Epithelial cell of esophagus (primary cell): ENCODE data around the gene CDK1.
A peak's percentile ranks its signal among the peaks of the same experiment; 100 is the strongest.

Source experiments
- DNase-seq: peaks from one replicate; pipeline ENCODE4 v3.0.0; 2010; ENCODE audit warnings: low read depth
- H3K4me3 ChIP-seq: 2 replicates; pipeline ENCODE4 v1.5.1; 2011; ENCODE audit warnings: mild to moderate bottlenecking, low read length, control low read depth
- CTCF ChIP-seq: IDR thresholded peaks from 2 replicates; pipeline ENCODE4 v1.5.1; 2011; ENCODE audit warnings: low read depth, mild to moderate bottlenecking, low read length, control low read depth, inconsistent platforms; ENCODE audit not compliant: insufficient read depth; ENCODE audit errors: missing control alignments

Gene CDK1

DNA sequence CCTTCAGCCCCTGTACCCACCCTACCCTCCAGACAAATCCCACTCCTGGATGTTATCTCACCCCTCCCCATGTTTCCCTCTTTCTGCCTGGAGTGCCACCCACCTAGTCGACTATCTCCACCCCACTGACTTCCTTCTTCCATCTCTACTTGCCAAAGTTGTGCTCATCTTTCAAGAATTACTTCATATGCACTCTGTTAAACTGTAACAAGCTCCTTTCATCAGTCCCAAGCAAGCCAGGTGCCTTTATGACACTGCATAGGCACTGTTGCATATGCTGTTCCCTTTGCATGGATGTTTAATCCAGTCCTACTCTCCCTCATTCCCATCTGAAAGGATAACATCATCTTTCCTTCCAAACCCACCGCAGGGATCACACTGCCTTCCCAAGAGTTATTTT is 8.9 kb upstream of the CDK1 start:
- no peak for TF ChIP-seq CTCF
- DNase-seq = no peak
- H3K4me3 ChIP-seq = no peak overlapping the region

- TF ChIP-seq CTCF = no peak
- peak overlapping the region; percentile 45 for H3K4me3 ChIP-seq
- DNase-seq = no peak
Measured at GRCh38 chr10:60777696-60778213, 523 bp upstream of the CDK1 start.

DNA sequence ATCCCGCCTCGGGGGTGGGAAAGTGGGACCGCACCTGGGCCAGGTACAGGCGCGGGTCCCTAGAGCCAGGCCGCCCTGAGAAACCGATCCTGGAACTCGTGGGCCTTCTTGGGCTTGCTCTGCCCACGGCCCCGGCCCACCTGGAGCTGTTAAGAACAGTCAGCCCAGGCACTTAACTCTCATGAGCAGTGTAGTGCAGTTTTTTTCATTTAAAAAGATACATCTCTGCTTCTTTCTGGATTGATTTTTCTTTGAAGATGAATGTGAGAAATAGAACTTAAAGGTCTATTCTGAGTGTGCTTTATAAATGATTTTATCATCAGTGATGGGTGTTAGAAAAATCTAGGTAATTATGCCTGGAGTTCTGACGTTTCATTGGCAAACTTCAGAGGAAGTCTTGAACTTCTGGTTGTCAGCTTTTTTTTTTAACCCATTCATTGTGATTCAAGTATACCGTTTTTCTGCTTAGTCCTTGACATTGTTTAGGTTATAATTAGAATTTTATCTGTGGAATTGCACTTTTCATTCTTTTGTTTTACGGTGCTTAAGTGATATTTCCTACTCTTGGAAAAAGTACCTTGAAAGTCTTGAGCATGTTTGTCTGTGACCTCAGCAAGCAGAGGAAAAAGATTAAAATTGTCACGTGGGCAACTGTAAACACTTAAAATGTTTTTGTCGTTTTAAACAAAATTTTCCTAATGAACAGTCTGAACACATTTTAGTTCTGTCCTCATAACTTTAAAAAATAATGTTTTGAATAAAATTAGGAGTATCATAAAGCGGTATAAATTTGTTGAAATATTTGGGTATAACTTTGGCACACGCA is 906 bp downstream of the CDK1 start:
- peak; percentile 24 for DNase-seq
- H3K4me3 ChIP-seq = peak overlapping the region; percentile 81
- no peak for TF ChIP-seq CTCF

GRCh38 chr10:60781661-60782060 is 3.4 kb downstream of the CDK1 start:
- no peak for DNase-seq
- TF ChIP-seq CTCF = no peak
- peak overlapping the region; percentile 13 for H3K4me3 ChIP-seq

GRCh38 chr10:60784641-60785040 is 6.4 kb downstream of the CDK1 start:
- DNase-seq = no peak
- H3K4me3 ChIP-seq = no peak overlapping the region
- TF ChIP-seq CTCF = no peak

GRCh38 chr10:60788544-60788943 is 10.3 kb downstream of the CDK1 start:
- no peak for DNase-seq
- H3K4me3 ChIP-seq = no peak overlapping the region
- TF ChIP-seq CTCF = no peak

DNA sequence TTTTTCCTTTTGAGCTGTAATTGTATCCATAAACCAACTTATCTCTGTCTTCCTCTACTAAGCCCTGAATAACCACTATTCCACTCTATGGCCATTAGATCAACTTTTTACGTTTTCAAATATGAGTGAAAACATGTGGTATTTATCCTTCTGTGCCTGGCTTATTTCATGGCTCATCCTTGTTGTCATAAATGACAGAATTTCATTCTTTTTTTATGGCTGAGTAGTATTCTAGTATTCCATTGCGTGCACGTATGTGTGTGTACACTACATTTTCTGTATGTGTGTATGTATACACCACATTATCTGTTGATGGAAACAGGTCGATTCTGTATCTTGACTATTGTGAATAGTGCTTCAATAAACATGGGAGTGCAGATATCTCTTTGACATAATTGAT is 11.1 kb downstream of the CDK1 start:
- no peak for DNase-seq
- TF ChIP-seq CTCF = no peak
- no peak overlapping the region for H3K4me3 ChIP-seq
